Measurements from ENCODE around the gene SLC7A9.

- TF ChIP-seq POLR2A (IDR thresholded peaks at IDR 0.05) (no peak), CTCF (IDR thresholded peaks at IDR 0.05) (no peak)
These were observed 6.8 kb upstream of the SLC7A9 start for GRCh38 chr19:32876236-32876918.
